Measurements from ENCODE around the gene STRAP. TPM values are rescaled to one million over a fixed set of nuclear protein-coding genes. Genes with fewer than 3 reads are reported as not detected.

Gene STRAP
- total and polyA plus RNA-seq, 2 of the 13 experiments (the other 11 are each of a cell fraction or from before 2014, with no cell fraction given) = 66.9 to 118 TPM

- TF ChIP-seq ZNF260 (CRISPR knock-in tag; IDR thresholded peaks at IDR 0.05; ENCODE audit: borderline replicate concordance, low read depth) (no peak), AGO2 (optimal IDR thresholded peaks at IDR 0.05; ENCODE audit: low read depth, low read length) (peak; percentile 77), RARA (CRISPR knock-in tag; IDR thresholded peaks at IDR 0.05) (0 out of 2 replicates have a peak, but pooled peaks have one; percentile 6), MAFG (CRISPR knock-in tag; IDR thresholded peaks at IDR 0.05) (no peak), ARID4A (CRISPR knock-in tag; IDR thresholded peaks at IDR 0.05; ENCODE audit: borderline replicate concordance) (peak; percentile 80), RXRA (CRISPR knock-in tag; IDR thresholded peaks at IDR 0.05) (0 out of 2 replicates have a peak, but pooled peaks have one; percentile 13), HDAC1 (CRISPR knock-in tag; IDR thresholded peaks at IDR 0.05) (peak; percentile 68), ZNF761 (CRISPR knock-in tag; conservative IDR thresholded peaks at IDR 0.05) (no peak), JUNB (CRISPR knock-in tag; IDR thresholded peaks at IDR 0.05; ENCODE audit: borderline replicate concordance) (no peak), ZNF333 (CRISPR knock-in tag; IDR thresholded peaks at IDR 0.05; ENCODE audit: borderline replicate concordance) (no peak), CREB3 (CRISPR knock-in tag; IDR thresholded peaks at IDR 0.05) (no peak), SP4 (CRISPR knock-in tag; IDR thresholded peaks at IDR 0.05) (peak; percentile 73), IKZF4 (CRISPR knock-in tag; IDR thresholded peaks at IDR 0.05; ENCODE audit: borderline replicate concordance, low read depth, not compliant biosample characterization) (peak; percentile 34), ZBTB1 (CRISPR knock-in tag; IDR thresholded peaks at IDR 0.05; ENCODE audit: borderline replicate concordance) (no peak), ZNF253 (CRISPR knock-in tag; IDR thresholded peaks at IDR 0.05; ENCODE audit: borderline replicate concordance) (0 out of 2 replicates have a peak, but pooled peaks have one; percentile 48), ZNF232 (CRISPR knock-in tag; IDR thresholded peaks at IDR 0.05; ENCODE audit: borderline replicate concordance) (peak; percentile 43; the same call in 1 of the 2 replicates), HDAC6 (IDR thresholded peaks at IDR 0.05; ENCODE audit: low read depth, low read length) (no peak), RCOR2 (CRISPR knock-in tag; IDR thresholded peaks at IDR 0.05) (0 out of 2 replicates have a peak, but pooled peaks have one; percentile 20), CERS6 (CRISPR knock-in tag; IDR thresholded peaks at IDR 0.05) (no peak), YEATS4 (CRISPR knock-in tag; IDR thresholded peaks at IDR 0.05; ENCODE audit: borderline replicate concordance) (peak; percentile 66)
Measured at GRCh38 chr12:15910864-15911721, 28.9 kb downstream of the STRAP start, which contains the start of gene DERA (continued).

Measured in HepG2 (cell line).